AG10803 (cell line): Measurements from ENCODE around the gene UGT1A1.

ENCODE experiments used
- DNase-seq: peaks from one replicate; pipeline ENCODE4 v3.0.0; 2010; ENCODE audit warnings: low read depth
- H3K4me3 ChIP-seq: 2 replicates; pipeline ENCODE4 v1.5.1; 2011; ENCODE audit warnings: mild to moderate bottlenecking, low read length, control low read depth
- CTCF ChIP-seq: conservative IDR thresholded peaks from 2 replicates; pipeline ENCODE4 v1.5.1; 2011; ENCODE audit warnings: mild to moderate bottlenecking, low read length, control low read depth, inconsistent platforms

The UGT1A1 gene

GRCh38 chr2:233803292-233803911 is 43.3 kb downstream of the UGT1A1 start:
- no peak for TF ChIP-seq CTCF
- no peak overlapping the region for H3K4me3 ChIP-seq
- DNase-seq: no peak

- no peak for DNase-seq
- no peak for TF ChIP-seq CTCF
- no peak overlapping the region for H3K4me3 ChIP-seq
Observed at GRCh38 chr2:233803994-233804393, 43.9 kb downstream of the UGT1A1 start.

GRCh38 chr2:233807215-233807865 is 47.3 kb downstream of the UGT1A1 start:
- no peak for TF ChIP-seq CTCF
- H3K4me3 ChIP-seq: no peak overlapping the region
- DNase-seq: no peak

GRCh38 chr2:233807966-233808935 is 48.2 kb downstream of the UGT1A1 start:
- no peak for TF ChIP-seq CTCF
- DNase-seq: no peak
- no peak overlapping the region for H3K4me3 ChIP-seq

- TF ChIP-seq CTCF: no peak
- no peak overlapping the region for H3K4me3 ChIP-seq
- DNase-seq: no peak
Observed at GRCh38 chr2:233810385-233810784, 50.3 kb downstream of the UGT1A1 start.

GRCh38 chr2:233811087-233811486 is 51.0 kb downstream of the UGT1A1 start:
- no peak for DNase-seq
- TF ChIP-seq CTCF: no peak
- H3K4me3 ChIP-seq: no peak overlapping the region
